Liver (tissue), 9 donors: ENCODE data around the gene EEF2K. TPM values are rescaled to one million over a fixed set of nuclear protein-coding genes. Genes with fewer than 3 reads are reported as not detected.

Experiments used
- DNase-seq: peaks from one replicate; pipeline ENCODE4 v3.0.0-alpha.2; 2017; ENCODE audit warnings: low spot score
- H3K27ac ChIP-seq, 2 donors: one replicate each; pipeline ENCODE4 v1.7.0; 2013; ENCODE audit warnings: inconsistent platforms in 2 of 2, low read length in 2 of 2, control low read depth in 1 of 2, low read depth in 1 of 2, mild to moderate bottlenecking in 1 of 2
- H3K27me3 ChIP-seq, 4 donors: one replicate each; pipeline versions ENCODE4 v1.6.1 to v1.7.0; 2013; ENCODE audit warnings: low read length in 3 of 4, inconsistent platforms in 1 of 4, mild to moderate bottlenecking in 1 of 4, moderate library complexity in 1 of 4; ENCODE audit not compliant: control insufficient read depth in 4 of 4, insufficient read depth in 4 of 4
- H3K36me3 ChIP-seq, 4 donors: one replicate each; pipeline versions ENCODE4 v1.6.1 to v1.7.0; 2013; ENCODE audit warnings: low read length in 3 of 4, mild to moderate bottlenecking in 3 of 4, low read depth in 1 of 4, moderate library complexity in 1 of 4; ENCODE audit not compliant: control insufficient read depth in 4 of 4, insufficient read depth in 3 of 4
- H3K4me1 ChIP-seq, 4 donors: one replicate each; pipeline versions ENCODE4 v1.6.1 to v1.7.0; 2013; ENCODE audit warnings: low read length in 3 of 4, mild to moderate bottlenecking in 3 of 4, moderate library complexity in 1 of 4; ENCODE audit not compliant: control insufficient read depth in 4 of 4, insufficient read depth in 4 of 4
- H3K4me3 ChIP-seq, 3 donors: one replicate each; pipeline versions ENCODE4 v1.6.1 to v1.7.0; 2013; ENCODE audit warnings: low read length in 3 of 3, control low read depth in 1 of 3, low read depth in 1 of 3, mild to moderate bottlenecking in 1 of 3
- H3K9ac ChIP-seq, 2 donors: one replicate each; pipeline ENCODE4 v1.7.0; 2013; ENCODE audit warnings: low read length in 2 of 2, mild to moderate bottlenecking in 2 of 2, moderate library complexity in 2 of 2, control low read depth in 1 of 2, low read depth in 1 of 2
- H3K9me3 ChIP-seq, 4 donors: one replicate each; pipeline versions ENCODE4 v1.6.1 to v1.7.0; 2013; ENCODE audit warnings: low read length in 3 of 4; ENCODE audit not compliant: control insufficient read depth in 4 of 4
- ATF3 ChIP-seq: IDR thresholded peaks from 2 replicates; pipeline ENCODE4 v1.6.1; 2016; ENCODE audit warnings: antibody characterized with exemption
- CTCF ChIP-seq: fragments of 150-350 bp; IDR thresholded peaks from 2 replicates; pipeline ENCODE4 v1.5.1; 2017; ENCODE audit warnings: improper control_type of control experiment, low read depth, low read length; ENCODE audit not compliant: missing input control
- EGR1 ChIP-seq, 2 donors: IDR thresholded peaks; 2 replicates each; pipeline ENCODE4 v1.6.1; 2016 to 2018; ENCODE audit warnings: antibody characterized with exemption in 2 of 2, low read depth in 2 of 2
- FOXA1 ChIP-seq: IDR thresholded peaks from 2 replicates; pipeline ENCODE4 v1.6.1; 2016; ENCODE audit warnings: antibody characterized with exemption
- FOXA2 ChIP-seq: IDR thresholded peaks from 2 replicates; pipeline ENCODE4 v1.6.1; 2016; ENCODE audit warnings: antibody characterized with exemption
- GABPA ChIP-seq, 2 donors: IDR thresholded peaks in 1 of 2; conservative IDR thresholded peaks in 1 of 2; 2 replicates each; pipeline ENCODE4 v1.6.1; 2016; ENCODE audit warnings: antibody characterized with exemption in 2 of 2, mild to moderate bottlenecking in 1 of 2, moderate library complexity in 1 of 2
- HNF4A ChIP-seq, 2 donors: conservative IDR thresholded peaks; 2 replicates each; pipeline ENCODE4 v1.6.1; 2016; ENCODE audit warnings: antibody characterized with exemption in 2 of 2, mild to moderate bottlenecking in 2 of 2
- HNF4G ChIP-seq: IDR thresholded peaks from 2 replicates; pipeline ENCODE4 v1.6.1; 2016; ENCODE audit warnings: antibody characterized with exemption
- JUND ChIP-seq, 2 donors: IDR thresholded peaks; 2 replicates each; pipeline ENCODE4 v1.6.1; 2016; ENCODE audit warnings: antibody characterized with exemption in 2 of 2
- NR2F2 ChIP-seq: IDR thresholded peaks from 2 replicates; pipeline ENCODE4 v1.6.1; 2016; ENCODE audit warnings: antibody characterized with exemption
- RAD21 ChIP-seq, 2 donors: IDR thresholded peaks; 2 replicates each; pipeline ENCODE4 v1.6.1; 2016; ENCODE audit warnings: antibody characterized with exemption in 2 of 2, mild to moderate bottlenecking in 2 of 2
- REST ChIP-seq: IDR thresholded peaks from 2 replicates; pipeline ENCODE4 v1.6.1; 2016; ENCODE audit warnings: antibody characterized with exemption, mild to moderate bottlenecking
- RXRA ChIP-seq, 2 donors: IDR thresholded peaks; 2 replicates each; pipeline ENCODE4 v1.6.1; 2017 to 2018; ENCODE audit warnings: antibody characterized with exemption in 2 of 2, mild to moderate bottlenecking in 1 of 2
- SP1 ChIP-seq: IDR thresholded peaks from 2 replicates; pipeline ENCODE4 v1.6.1; 2018; ENCODE audit warnings: antibody characterized with exemption, mild to moderate bottlenecking
- TAF1 ChIP-seq: conservative IDR thresholded peaks from 2 replicates; pipeline ENCODE4 v1.6.1; 2016; ENCODE audit warnings: antibody characterized with exemption, mild to moderate bottlenecking
- YY1 ChIP-seq: IDR thresholded peaks from 2 replicates; pipeline ENCODE4 v1.6.1; 2016; ENCODE audit warnings: antibody characterized with exemption, mild to moderate bottlenecking
- ZBTB33 ChIP-seq: IDR thresholded peaks from 2 replicates; pipeline ENCODE4 v1.6.1; 2016; ENCODE audit warnings: antibody characterized with exemption
- WGBS: extraction: QIAGEN DNeasy Blood & Tissue Kit; methylation state at CpG from one replicate; pipeline ENCODE4 v1.1.7; 2013; 5-methylcytosine and 5-hydroxymethylcytosine counted together
- polyA plus RNA-seq, 2 donors: library from polyadenylated mRNA; stranded (reverse) in 1 of 2; unstranded in 1 of 2; fragments of 200-250 nt in 1 of 2; fragments of >200 nt in 1 of 2; fragmentation: Nextera tagmentation in 1 of 2; extraction: Ambion mirVana in 1 of 2; gene quantifications; one replicate each; pipeline versions ENCODE4 v1.2.1 to v1.2.3, GENCODE V29; 2013 to 2015
- total RNA-seq, 2 donors: library from RNA; depleted of rRNA; stranded (reverse); fragments of >200 nt; gene quantifications; one replicate each; pipeline ENCODE4 v1.2.3, GENCODE V29; 2014
- TF ChIP-seq, protein P1 (sequence below): IDR thresholded peaks from 2 replicates; pipeline ENCODE4 v1.6.1; 2016; ENCODE audit warnings: antibody characterized with exemption
- donor health status: healthy.
- donor health status: healthy.
- donor health status: healthy.
- donor health status: healthy.
- donor health status: healthy.

EEF2K gene
- total and polyA plus RNA-seq, 4 donors: 3.2 to 14.3 (median 8.0) TPM

DNA sequence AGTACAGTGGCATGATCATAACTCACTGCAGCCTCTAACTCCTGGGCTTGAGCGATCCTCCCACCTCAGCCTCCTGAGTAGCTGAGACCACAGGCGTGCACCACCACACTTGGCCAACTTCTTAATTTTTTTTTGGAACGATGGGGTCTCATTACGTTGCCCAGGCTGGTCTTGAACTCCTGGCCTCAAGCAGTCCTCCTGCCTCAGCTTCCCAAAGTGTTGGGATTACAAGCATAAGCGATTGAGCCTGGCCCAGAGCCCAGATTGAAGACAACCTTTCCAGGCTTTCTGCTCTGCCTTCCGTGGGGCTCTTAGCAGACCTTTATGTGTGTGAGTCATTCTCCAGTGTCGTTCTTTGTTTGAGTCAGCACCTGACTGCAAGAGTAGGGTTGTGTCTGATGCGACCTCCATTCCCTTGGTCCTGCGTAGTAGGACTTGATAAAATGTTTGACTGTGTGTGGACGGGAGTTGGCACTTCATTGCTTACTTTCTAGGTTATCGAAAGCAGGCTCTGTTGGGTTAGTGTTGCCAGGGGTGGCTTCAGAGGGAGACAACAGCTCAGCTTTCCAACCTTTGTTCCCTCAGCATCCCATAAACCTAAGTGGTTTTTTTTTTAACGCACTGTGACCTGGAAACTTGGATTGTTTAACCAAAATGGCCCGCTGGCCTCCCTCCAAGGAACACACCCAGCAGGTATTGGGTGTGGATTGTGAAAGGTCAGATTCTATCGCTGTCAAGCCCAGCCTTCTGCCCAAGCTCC lies 26.4 kb downstream of the EEF2K start:
- Histone ChIP-seq H3K27ac (peak overlapping the region; percentile 75 to 84), H3K9ac (peak overlapping the region in 1 of 2 donors; percentile 72), H3K9me3 (no peaks in the 10 kb centered on the region), H3K4me1 (peaks cover 2 to 14% (median 11%) of the 10 kb centered on the region in 4 donors), H3K36me3 (peaks cover 0 to 6% (median 3%) of the 10 kb centered on the region in 4 donors), H3K27me3 (no peaks in the 10 kb centered on the region), H3K4me3 (no peak overlapping the region)
- 42% methylated on average over 14 of the region's 14 CpGs for WGBS
- peak; percentile 66 for DNase-seq
- TF ChIP-seq JUND (IDR thresholded peaks at IDR 0.05) (peak; percentile 66 to 86), TAF1 (no peak), HNF4A (conservative IDR thresholded peaks at IDR 0.05) (peak; percentile 93 to 95), RXRA (IDR thresholded peaks at IDR 0.05) (peak; percentile 82 to 94), EGR1 (IDR thresholded peaks at IDR 0.05; ENCODE audit: low read depth in 2 of 2) (peak; percentile 35 to 55), CTCF (no peak), NR2F2 (peak; percentile 17), HNF4G (peak; percentile 81), REST (peak; percentile 83), FOXA2 (peak; percentile 81), RAD21 (IDR thresholded peaks at IDR 0.05) (peak; percentile 34 to 53), ATF3 (peak; percentile 51), FOXA1 (peak; percentile 77), GABPA (IDR thresholded peaks at IDR 0.05 in 1 of 2, conservative IDR thresholded peaks at IDR 0.05 in 1 of 2) (peak in 1 of 2 donors; percentile 49), YY1 (peak; percentile 97), ZBTB33 (peak; percentile 90), SP1 (peak; percentile 97)
- TF ChIP-seq, protein P1, sequence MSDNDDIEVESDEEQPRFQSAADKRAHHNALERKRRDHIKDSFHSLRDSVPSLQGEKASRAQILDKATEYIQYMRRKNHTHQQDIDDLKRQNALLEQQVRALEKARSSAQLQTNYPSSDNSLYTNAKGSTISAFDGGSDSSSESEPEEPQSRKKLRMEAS: peak; percentile 87
